ENCODE measurements around the gene MATK.

DNA sequence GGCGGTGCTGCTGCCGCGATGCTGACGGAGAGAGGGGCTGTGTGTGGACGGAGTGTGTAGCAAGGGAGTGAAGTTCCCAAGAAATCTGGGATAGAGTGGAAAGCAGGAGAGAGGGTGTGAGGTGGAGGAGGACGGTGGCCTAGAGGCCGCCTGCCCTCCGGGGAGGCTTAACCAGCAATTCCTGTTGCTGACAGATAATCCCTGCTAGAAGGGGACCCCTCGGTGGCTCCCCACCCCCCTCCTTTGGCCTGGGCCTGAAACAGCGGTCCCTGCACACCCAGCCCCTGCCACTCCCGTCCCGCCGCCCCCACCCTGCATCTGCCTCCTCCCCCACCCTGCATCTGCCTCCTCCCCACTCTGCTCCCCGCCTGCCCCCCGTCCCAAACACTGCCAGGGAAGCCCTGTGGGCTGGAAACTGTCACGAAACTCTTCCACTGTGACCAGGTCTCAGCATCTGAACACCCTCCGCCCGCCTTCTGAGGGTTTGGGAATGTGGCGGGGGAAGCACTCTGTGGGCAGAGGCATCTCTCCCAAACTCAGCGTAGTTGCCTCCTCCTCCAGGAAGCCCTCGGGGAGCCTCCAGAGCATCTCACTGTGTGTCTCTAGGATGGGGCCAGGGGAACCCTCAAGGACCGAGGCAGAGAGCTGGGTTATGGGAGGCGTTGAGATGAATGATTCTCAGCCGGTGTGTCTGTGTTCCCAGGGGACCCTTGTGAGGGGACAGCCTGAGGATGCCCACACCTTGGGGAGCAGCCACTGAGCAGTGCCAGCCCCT lies 17.1 kb upstream of the MATK start:
- TF ChIP-seq CEBPB (IDR thresholded peaks at IDR 0.05) (no peak), TAF1 (IDR thresholded peaks at IDR 0.05; ENCODE audit: low read depth) (no peak), RAD21 (IDR thresholded peaks at IDR 0.05; ENCODE audit: low read depth) (no peak), FOXM1 (IDR thresholded peaks at IDR 0.05; ENCODE audit: borderline replicate concordance, low read depth) (no peak), EP300 (IDR thresholded peaks at IDR 0.05; ENCODE audit: borderline replicate concordance) (no peak), ZBTB7A (IDR thresholded peaks at IDR 0.05; ENCODE audit: low read depth) (no peak), TEAD4 (IDR thresholded peaks at IDR 0.05) (no peak), TCF12 (IDR thresholded peaks at IDR 0.05; ENCODE audit: low read depth) (no peak), YY1 (IDR thresholded peaks at IDR 0.05; ENCODE audit: low read depth) (no peak), EGR1 (IDR thresholded peaks at IDR 0.05) (no peak)
- TF ChIP-seq, protein P1, sequence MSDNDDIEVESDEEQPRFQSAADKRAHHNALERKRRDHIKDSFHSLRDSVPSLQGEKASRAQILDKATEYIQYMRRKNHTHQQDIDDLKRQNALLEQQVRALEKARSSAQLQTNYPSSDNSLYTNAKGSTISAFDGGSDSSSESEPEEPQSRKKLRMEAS (IDR thresholded peaks at IDR 0.05): no peak
- TF ChIP-seq, protein P2, sequence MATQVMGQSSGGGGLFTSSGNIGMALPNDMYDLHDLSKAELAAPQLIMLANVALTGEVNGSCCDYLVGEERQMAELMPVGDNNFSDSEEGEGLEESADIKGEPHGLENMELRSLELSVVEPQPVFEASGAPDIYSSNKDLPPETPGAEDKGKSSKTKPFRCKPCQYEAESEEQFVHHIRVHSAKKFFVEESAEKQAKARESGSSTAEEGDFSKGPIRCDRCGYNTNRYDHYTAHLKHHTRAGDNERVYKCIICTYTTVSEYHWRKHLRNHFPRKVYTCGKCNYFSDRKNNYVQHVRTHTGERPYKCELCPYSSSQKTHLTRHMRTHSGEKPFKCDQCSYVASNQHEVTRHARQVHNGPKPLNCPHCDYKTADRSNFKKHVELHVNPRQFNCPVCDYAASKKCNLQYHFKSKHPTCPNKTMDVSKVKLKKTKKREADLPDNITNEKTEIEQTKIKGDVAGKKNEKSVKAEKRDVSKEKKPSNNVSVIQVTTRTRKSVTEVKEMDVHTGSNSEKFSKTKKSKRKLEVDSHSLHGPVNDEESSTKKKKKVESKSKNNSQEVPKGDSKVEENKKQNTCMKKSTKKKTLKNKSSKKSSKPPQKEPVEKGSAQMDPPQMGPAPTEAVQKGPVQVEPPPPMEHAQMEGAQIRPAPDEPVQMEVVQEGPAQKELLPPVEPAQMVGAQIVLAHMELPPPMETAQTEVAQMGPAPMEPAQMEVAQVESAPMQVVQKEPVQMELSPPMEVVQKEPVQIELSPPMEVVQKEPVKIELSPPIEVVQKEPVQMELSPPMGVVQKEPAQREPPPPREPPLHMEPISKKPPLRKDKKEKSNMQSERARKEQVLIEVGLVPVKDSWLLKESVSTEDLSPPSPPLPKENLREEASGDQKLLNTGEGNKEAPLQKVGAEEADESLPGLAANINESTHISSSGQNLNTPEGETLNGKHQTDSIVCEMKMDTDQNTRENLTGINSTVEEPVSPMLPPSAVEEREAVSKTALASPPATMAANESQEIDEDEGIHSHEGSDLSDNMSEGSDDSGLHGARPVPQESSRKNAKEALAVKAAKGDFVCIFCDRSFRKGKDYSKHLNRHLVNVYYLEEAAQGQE (IDR thresholded peaks at IDR 0.05; ENCODE audit: low read depth): no peak
